Stimulated activated naive CD4-positive, alpha-beta T cell treated with Interleukin-2 at 50 U/mL for 16 hours (primary cell): ENCODE data around the gene GTF2F1.
"Not testable (repeated sequence)": the region's sequence is repeated elsewhere in the genome, so short reads cannot be mapped to it uniquely, and the experiment has no call there.

Experiments
- DNase-seq: peaks from one replicate; lab custom pipeline; 2025; lab: John Stamatoyannopoulos, UW

GTF2F1 gene

GRCh38 chr19:6417713-6418561 is 25.0 kb upstream of the GTF2F1 start:
- no peak for DNase-seq

GRCh38 chr19:6416658-6417405 is 23.9 kb upstream of the GTF2F1 start:
- no peak for DNase-seq

- no peak for DNase-seq
Observed at GRCh38 chr19:6415591-6416190, 22.7 kb upstream of the GTF2F1 start.

- DNase-seq: no peak
Observed at GRCh38 chr19:6414793-6415590, 22.0 kb upstream of the GTF2F1 start.

GRCh38 chr19:6413721-6414643 is 21.0 kb upstream of the GTF2F1 start:
- DNase-seq: no peak

GRCh38 chr19:6413291-6413690 is 20.3 kb upstream of the GTF2F1 start:
- DNase-seq: no peak

- DNase-seq: peak; percentile 35
Observed at GRCh38 chr19:6412447-6413091, 19.6 kb upstream of the GTF2F1 start.

- no peak for DNase-seq
Observed at GRCh38 chr19:6412061-6412446, 19.1 kb upstream of the GTF2F1 start.

GRCh38 chr19:6409346-6409745 is 16.4 kb upstream of the GTF2F1 start:
- DNase-seq: no peak

- DNase-seq: no peak
Observed at GRCh38 chr19:6406401-6406800, 13.4 kb upstream of the GTF2F1 start.

GRCh38 chr19:6402837-6403608 is 10.1 kb upstream of the GTF2F1 start:
- DNase-seq: no peak

- no peak for DNase-seq
Observed at GRCh38 chr19:6402058-6402457, 9.1 kb upstream of the GTF2F1 start.

GRCh38 chr19:6400062-6400944 is 7.3 kb upstream of the GTF2F1 start:
- DNase-seq: not testable (repeated sequence)

GRCh38 chr19:6396305-6396704 is 3.3 kb upstream of the GTF2F1 start:
- no peak for DNase-seq

GRCh38 chr19:6394831-6395230 is 1.9 kb upstream of the GTF2F1 start:
- DNase-seq: no peak

GRCh38 chr19:6393983-6394412 is 1.0 kb upstream of the GTF2F1 start:
- DNase-seq: peak; percentile 70

GRCh38 chr19:6392221-6393073 is 517 bp downstream of the GTF2F1 start:
- DNase-seq: no peak

- no peak for DNase-seq
Observed at GRCh38 chr19:6387372-6387771, 5.6 kb downstream of the GTF2F1 start.
